Adrenal gland (tissue), 12 donors: ENCODE measurements around the gene RRAGD. TPM values are rescaled to one million over a fixed set of nuclear protein-coding genes. Genes with fewer than 3 reads are reported as not detected.

Experiments used
- DNase-seq, 7 donors: peaks; one replicate each; pipeline ENCODE4 v3.0.0-alpha.2; 2019 to 2020
- H3K27ac ChIP-seq, 5 donors: fragments of 200-600 bp; sonication (generic) in 4 of 5; 1 replicate in 3 of 5; 2 replicates in 2 of 5; pipeline versions ENCODE4 v1.5.1 to v1.8.0; 2016 to 2020; ENCODE audit warnings: mild to moderate bottlenecking in 1 of 5
- H3K27me3 ChIP-seq: fragments of 200-600 bp; 2 replicates; pipeline ENCODE4 v1.8.0; 2021
- H3K36me3 ChIP-seq, 2 donors: fragments of 200-600 bp; replicated peaks in 1 of 2; 1 replicate in 1 of 2; 2 replicates in 1 of 2; pipeline versions ENCODE4 v1.5.1 to v1.8.0; 2018 to 2022
- H3K4me1 ChIP-seq, 2 donors: fragments of 200-600 bp; replicated peaks in 1 of 2; 1 replicate in 1 of 2; 2 replicates in 1 of 2; pipeline versions ENCODE4 v1.5.1 to v1.8.0; 2018 to 2021
- H3K4me3 ChIP-seq, 4 donors: fragments of 200-600 bp; sonication (generic) in 3 of 4; one replicate each; pipeline ENCODE4 v1.5.1; 2016 to 2018
- H3K9me3 ChIP-seq, 3 donors: fragments of 200-600 bp; sonication (generic) in 1 of 3; replicated peaks in 1 of 3; 1 replicate in 2 of 3; 2 replicates in 1 of 3; pipeline versions ENCODE4 v1.5.1 to v1.8.0; 2016 to 2021
- POLR2A ChIP-seq, 2 donors: fragments of 450-650 bp; IDR thresholded peaks; one replicate each; pipeline ENCODE4 v1.6.1; 2017; ENCODE audit warnings: antibody characterized with exemption in 2 of 2, mild to moderate bottlenecking in 2 of 2, moderate library complexity in 1 of 2
- WGBS, 4 donors: extraction: QIAGEN DNeasy Blood & Tissue Kit in 2 of 4; methylation state at CpG; one replicate each; pipeline versions ENCODE4 v1.1.5 to v1.1.7; 2013 to 2017; 5-methylcytosine and 5-hydroxymethylcytosine counted together
- intact Hi-C, 2 donors: fragments of 100-400 bp; cut with DNase I; formaldehyde crosslinking; loops; one replicate each; pipeline versions ENCODE4 v1.14.1 to v1.15.0; 2022 to 2023
- polyA plus RNA-seq, 3 donors: library from polyadenylated mRNA; stranded (reverse); fragments of 200-250 nt in 2 of 3; fragments of 350-450 nt in 1 of 3; fragmentation: Illumina TruSeq in 1 of 3; extraction: RNeasy Lipid Tissue Mini Kit (QIAGEN cat#74804) in 1 of 3; gene quantifications; one replicate each; pipeline ENCODE4 v1.2.3, GENCODE V29; 2013 to 2014
- total RNA-seq, 9 donors: library from RNA; depleted of rRNA in 4 of 9; stranded (reverse); fragments of >200 nt in 4 of 9; fragments of 120-200 nt in 1 of 9; fragmentation: NEBNext Ultra II Directional in 1 of 9; extraction: Animal tissue kit (Norgen Biotek cat#: 25700) in 1 of 9; gene quantifications; one replicate each; pipeline versions ENCODE4 v1.1.0 to v1.2.4, GENCODE V29; 2013 to 2023
- TF ChIP-seq, protein P1 (sequence below), 6 experiments: fragments of 450-650 bp in 4 of 6; fragments of 200-600 bp in 2 of 6; sonication (generic) in 1 of 6; IDR thresholded peaks; 1 replicate in 5 of 6; 2 replicates in 1 of 6; pipeline versions ENCODE4 v1.5.1 to v1.8.0; 2016 to 2021; ENCODE audit warnings: antibody characterized with exemption in 6 of 6, mild to moderate bottlenecking in 2 of 6, moderate library complexity in 1 of 6
- donor health status: healthy with polysubstance abuse.
- donor health status: Bipolar disorder and iron deficiency.
- donor health status: DM: yes; HTN: yes; CAD: no.
- donor health status: DM: no; HTN: no; CAD: no.
- donor health status: DM: no; HTN: no; CAD: no.
- donor health status: DM: yes; HTN: yes; CAD: no.

The RRAGD gene
- total and polyA plus RNA-seq, 12 donors: 4.8 to 42.1 (median 34.4) TPM

DNA sequence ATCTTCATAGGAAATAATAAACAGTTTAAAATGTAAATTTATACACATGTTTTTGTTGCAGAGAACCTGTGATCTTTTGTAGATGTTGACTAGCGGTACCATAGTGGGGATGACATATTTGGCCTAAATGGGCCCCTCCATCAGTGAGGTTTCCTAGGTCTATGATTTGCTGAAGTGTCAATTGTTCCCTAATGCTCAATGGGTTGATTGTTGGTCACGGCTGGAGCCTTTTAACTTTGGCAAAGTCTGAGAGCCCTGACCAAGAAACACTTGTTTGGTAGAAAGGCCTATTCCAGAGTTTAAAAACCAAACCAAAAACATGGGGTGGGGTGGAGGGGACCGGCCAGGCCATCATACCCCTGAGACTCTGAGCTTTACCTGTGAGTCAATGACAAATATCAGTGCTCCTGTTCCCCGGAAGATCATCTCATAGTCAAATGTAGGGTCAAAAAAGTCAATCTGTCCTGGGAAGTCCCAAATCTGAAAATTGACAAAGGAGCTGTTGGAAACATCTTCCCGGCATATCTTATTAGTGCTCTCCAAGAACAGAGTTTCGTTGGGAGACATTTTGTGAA, 25.1 kb downstream of the RRAGD start:
- TF ChIP-seq, protein P1, sequence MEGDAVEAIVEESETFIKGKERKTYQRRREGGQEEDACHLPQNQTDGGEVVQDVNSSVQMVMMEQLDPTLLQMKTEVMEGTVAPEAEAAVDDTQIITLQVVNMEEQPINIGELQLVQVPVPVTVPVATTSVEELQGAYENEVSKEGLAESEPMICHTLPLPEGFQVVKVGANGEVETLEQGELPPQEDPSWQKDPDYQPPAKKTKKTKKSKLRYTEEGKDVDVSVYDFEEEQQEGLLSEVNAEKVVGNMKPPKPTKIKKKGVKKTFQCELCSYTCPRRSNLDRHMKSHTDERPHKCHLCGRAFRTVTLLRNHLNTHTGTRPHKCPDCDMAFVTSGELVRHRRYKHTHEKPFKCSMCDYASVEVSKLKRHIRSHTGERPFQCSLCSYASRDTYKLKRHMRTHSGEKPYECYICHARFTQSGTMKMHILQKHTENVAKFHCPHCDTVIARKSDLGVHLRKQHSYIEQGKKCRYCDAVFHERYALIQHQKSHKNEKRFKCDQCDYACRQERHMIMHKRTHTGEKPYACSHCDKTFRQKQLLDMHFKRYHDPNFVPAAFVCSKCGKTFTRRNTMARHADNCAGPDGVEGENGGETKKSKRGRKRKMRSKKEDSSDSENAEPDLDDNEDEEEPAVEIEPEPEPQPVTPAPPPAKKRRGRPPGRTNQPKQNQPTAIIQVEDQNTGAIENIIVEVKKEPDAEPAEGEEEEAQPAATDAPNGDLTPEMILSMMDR (IDR thresholded peaks at IDR 0.05): no peak
- no peak for TF ChIP-seq POLR2A (IDR thresholded peaks at IDR 0.05)
- H3K9me3 ChIP-seq: no peaks in the 10 kb centered on the region
- no peak overlapping the region for H3K27ac ChIP-seq
- no peaks in the 10 kb centered on the region for H3K27me3 ChIP-seq
- DNase-seq: no peak
- intact Hi-C loops: no loop called here
- WGBS, 4 donors: 93 to 97% (median 96%) methylated on average over 6 of the region's 6 CpGs
- H3K4me3 ChIP-seq: no peak overlapping the region
- H3K36me3 ChIP-seq: no peaks in the 10 kb centered on the region
- no peaks in the 10 kb centered on the region for H3K4me1 ChIP-seq

- no peaks in the 10 kb centered on the region for H3K9me3 ChIP-seq
- H3K4me3 ChIP-seq: no peak overlapping the region
- no peaks in the 10 kb centered on the region for H3K4me1 ChIP-seq
- H3K27me3 ChIP-seq: no peaks in the 10 kb centered on the region
- no peak overlapping the region for H3K27ac ChIP-seq
- TF ChIP-seq, protein P1 (IDR thresholded peaks at IDR 0.05): no peak
- WGBS, 4 donors: 80 to 99% (median 96%) methylated on average over 7 of the region's 7 CpGs
- no peak for DNase-seq
- no peaks in the 10 kb centered on the region for H3K36me3 ChIP-seq
- intact Hi-C loops: no loop called here
Measured at GRCh38 chr6:89385846-89386245, 26.2 kb downstream of the RRAGD start.

GRCh38 chr6:89385156-89385667, 26.9 kb downstream of the RRAGD start:
- no peak for DNase-seq

DNA sequence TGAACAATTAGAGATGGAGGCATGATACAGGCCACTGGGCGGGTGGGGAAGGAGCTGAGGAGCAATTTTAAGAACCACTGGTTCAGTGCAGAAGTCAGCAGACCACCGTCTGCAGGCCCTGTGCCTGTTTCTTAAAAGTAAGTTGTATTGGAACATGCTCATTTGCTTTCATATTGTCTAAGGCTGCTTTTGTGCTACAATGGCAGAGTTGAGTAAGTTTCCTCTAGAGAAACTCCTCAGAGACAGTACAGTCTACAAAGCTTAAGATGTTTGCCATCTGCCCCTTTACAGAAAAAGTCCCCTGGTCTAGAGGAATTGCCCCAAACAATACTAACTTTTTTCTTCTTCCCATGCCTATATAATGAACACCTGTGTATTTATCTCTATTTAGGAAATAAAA, 31.0 kb downstream of the RRAGD start:
- H3K4me3 ChIP-seq: no peak overlapping the region
- H3K27ac ChIP-seq: no peak overlapping the region
- no peak for DNase-seq
- H3K36me3 ChIP-seq: no peaks in the 10 kb centered on the region
- H3K4me1 ChIP-seq: no peaks in the 10 kb centered on the region
- intact Hi-C loops: no loop called here
- TF ChIP-seq, protein P1 (IDR thresholded peaks at IDR 0.05): no peak
- no peak for TF ChIP-seq POLR2A (IDR thresholded peaks at IDR 0.05)
- 82 to 90% (median 86%) methylated on average over 2 of the region's 2 CpGs for WGBS, 4 donors
- H3K9me3 ChIP-seq: no peaks in the 10 kb centered on the region
- no peaks in the 10 kb centered on the region for H3K27me3 ChIP-seq

More at GRCh38 chr6:89385156-89385667, 26.9 kb downstream of the RRAGD start:
- H3K36me3 ChIP-seq: no peaks in the 10 kb centered on the region
- no peaks in the 10 kb centered on the region for H3K27me3 ChIP-seq
- TF ChIP-seq, protein P1 (IDR thresholded peaks at IDR 0.05): no peak
- TF ChIP-seq POLR2A (IDR thresholded peaks at IDR 0.05): no peak
- WGBS, 4 donors: 74 to 88% (median 82%) methylated on average over 5 of the region's 5 CpGs
- intact Hi-C loops: no loop called here
- no peaks in the 10 kb centered on the region for H3K9me3 ChIP-seq
- H3K4me3 ChIP-seq: no peak overlapping the region
- H3K27ac ChIP-seq: no peak overlapping the region
- no peaks in the 10 kb centered on the region for H3K4me1 ChIP-seq
